ENCODE measurements around the gene CCSER1. TPM values are rescaled to one million over a fixed set of nuclear protein-coding genes. Genes with fewer than 3 reads are reported as not detected.
"Not testable (repeated sequence)": the region's sequence is repeated elsewhere in the genome, so short reads cannot be mapped to it uniquely, and the experiment has no call there.

The CCSER1 gene
- total RNA-seq, 1 donor from 2014 or later, result 14.7 TPM

GRCh38 chr4:91358016-91358415 lies 1230.8 kb downstream of the CCSER1 start:
- not testable (repeated sequence) for DNase-seq (ENCODE audit: low spot score)

GRCh38 chr4:91358621-91359020 lies 1231.4 kb downstream of the CCSER1 start:
- not testable (repeated sequence) for DNase-seq (ENCODE audit: low spot score)

- DNase-seq (ENCODE audit: low spot score), result no peak
These were observed 1232.1 kb downstream of the CCSER1 start for GRCh38 chr4:91359041-91360031.

- DNase-seq (ENCODE audit: low spot score), result no peak
These were observed 1234.9 kb downstream of the CCSER1 start for GRCh38 chr4:91362125-91362524.

- DNase-seq (ENCODE audit: low spot score), result no peak
These were observed 1239.4 kb downstream of the CCSER1 start for GRCh38 chr4:91366554-91366953.

GRCh38 chr4:91369116-91369515 lies 1241.9 kb downstream of the CCSER1 start:
- no peak for DNase-seq (ENCODE audit: low spot score)

- no peak for DNase-seq (ENCODE audit: low spot score)
These were observed 1246.4 kb downstream of the CCSER1 start for GRCh38 chr4:91373546-91373945.

- DNase-seq (ENCODE audit: low spot score), result not testable (repeated sequence)
These were observed 1278.2 kb downstream of the CCSER1 start for GRCh38 chr4:91405431-91405830.

GRCh38 chr4:91422011-91422410 lies 1294.8 kb downstream of the CCSER1 start:
- DNase-seq (ENCODE audit: low spot score), result no peak

GRCh38 chr4:91426725-91427124 lies 1299.5 kb downstream of the CCSER1 start:
- DNase-seq (ENCODE audit: low spot score), result no peak

GRCh38 chr4:91427171-91427570 lies 1300.0 kb downstream of the CCSER1 start:
- DNase-seq (ENCODE audit: low spot score), result no peak

- no peak for DNase-seq (ENCODE audit: low spot score)
These were observed 1307.4 kb downstream of the CCSER1 start for GRCh38 chr4:91434631-91435030.

GRCh38 chr4:91436556-91436955 lies 1309.4 kb downstream of the CCSER1 start:
- no peak for DNase-seq (ENCODE audit: low spot score)

- no peak for DNase-seq (ENCODE audit: low spot score)
These were observed 1320.0 kb downstream of the CCSER1 start for GRCh38 chr4:91447168-91447567.

GRCh38 chr4:91448668-91449330 lies 1321.6 kb downstream of the CCSER1 start:
- peak; percentile 27 for DNase-seq (ENCODE audit: low spot score)

- no peak for DNase-seq (ENCODE audit: low spot score)
These were observed 1326.9 kb downstream of the CCSER1 start for GRCh38 chr4:91454111-91454510.

GRCh38 chr4:91462566-91462965 lies 1335.4 kb downstream of the CCSER1 start:
- DNase-seq (ENCODE audit: low spot score), result not testable (repeated sequence)

GRCh38 chr4:91470671-91471070 lies 1343.5 kb downstream of the CCSER1 start:
- DNase-seq (ENCODE audit: low spot score), result no peak

- DNase-seq (ENCODE audit: low spot score), result no peak
These were observed 1344.1 kb downstream of the CCSER1 start for GRCh38 chr4:91471280-91471679.

GRCh38 chr4:91472046-91472445 lies 1344.9 kb downstream of the CCSER1 start:
- no peak for DNase-seq (ENCODE audit: low spot score)

GRCh38 chr4:91485415-91485814 lies 1358.2 kb downstream of the CCSER1 start:
- no peak for DNase-seq (ENCODE audit: low spot score)

GRCh38 chr4:91488946-91489345 lies 1361.8 kb downstream of the CCSER1 start:
- no peak for DNase-seq (ENCODE audit: low spot score)

- DNase-seq (ENCODE audit: low spot score), result no peak
These were observed 1370.7 kb downstream of the CCSER1 start for GRCh38 chr4:91497892-91498291.
